Skeletal muscle tissue (tissue), 4 donors: ENCODE measurements around the gene TFAP2E. TPM values are rescaled to one million over a fixed set of nuclear protein-coding genes. Genes with fewer than 3 reads are reported as not detected.

Experiments
- H3K27ac ChIP-seq: one replicate; pipeline ENCODE4 v1.7.0; 2013; ENCODE audit warnings: mild to moderate bottlenecking, low read depth, low read length, inconsistent platforms
- H3K27me3 ChIP-seq, 3 donors: one replicate each; pipeline ENCODE4 v1.7.0; 2013; ENCODE audit warnings: low read length in 3 of 3; ENCODE audit not compliant: control insufficient read depth in 3 of 3, insufficient read depth in 3 of 3
- H3K36me3 ChIP-seq, 3 donors: one replicate each; pipeline ENCODE4 v1.7.0; 2013; ENCODE audit warnings: low read length in 3 of 3; ENCODE audit not compliant: control insufficient read depth in 3 of 3, insufficient read depth in 3 of 3
- H3K4me1 ChIP-seq, 3 donors: one replicate each; pipeline ENCODE4 v1.7.0; 2013; ENCODE audit warnings: low read length in 3 of 3, mild to moderate bottlenecking in 3 of 3; ENCODE audit not compliant: control insufficient read depth in 3 of 3, insufficient read depth in 3 of 3
- H3K4me3 ChIP-seq, 3 donors: one replicate each; pipeline ENCODE4 v1.7.0; 2013; ENCODE audit warnings: low read length in 3 of 3
- H3K9ac ChIP-seq, 3 donors: one replicate each; pipeline ENCODE4 v1.7.0; 2013; ENCODE audit warnings: low read length in 3 of 3, mild to moderate bottlenecking in 3 of 3, moderate library complexity in 2 of 3, low read depth in 1 of 3
- H3K9me3 ChIP-seq, 3 donors: one replicate each; pipeline ENCODE4 v1.7.0; 2013; ENCODE audit warnings: low read length in 3 of 3; ENCODE audit not compliant: control insufficient read depth in 3 of 3
- total RNA-seq: library from RNA; depleted of rRNA; stranded (reverse); fragments of >200 nt; gene quantifications from one replicate; pipeline ENCODE4 v1.2.3, GENCODE V29; 2014
- donor health status: Osteomylitis.

TFAP2E gene
- total RNA-seq, 1 donor from 2014 or later: 0.52 TPM

DNA sequence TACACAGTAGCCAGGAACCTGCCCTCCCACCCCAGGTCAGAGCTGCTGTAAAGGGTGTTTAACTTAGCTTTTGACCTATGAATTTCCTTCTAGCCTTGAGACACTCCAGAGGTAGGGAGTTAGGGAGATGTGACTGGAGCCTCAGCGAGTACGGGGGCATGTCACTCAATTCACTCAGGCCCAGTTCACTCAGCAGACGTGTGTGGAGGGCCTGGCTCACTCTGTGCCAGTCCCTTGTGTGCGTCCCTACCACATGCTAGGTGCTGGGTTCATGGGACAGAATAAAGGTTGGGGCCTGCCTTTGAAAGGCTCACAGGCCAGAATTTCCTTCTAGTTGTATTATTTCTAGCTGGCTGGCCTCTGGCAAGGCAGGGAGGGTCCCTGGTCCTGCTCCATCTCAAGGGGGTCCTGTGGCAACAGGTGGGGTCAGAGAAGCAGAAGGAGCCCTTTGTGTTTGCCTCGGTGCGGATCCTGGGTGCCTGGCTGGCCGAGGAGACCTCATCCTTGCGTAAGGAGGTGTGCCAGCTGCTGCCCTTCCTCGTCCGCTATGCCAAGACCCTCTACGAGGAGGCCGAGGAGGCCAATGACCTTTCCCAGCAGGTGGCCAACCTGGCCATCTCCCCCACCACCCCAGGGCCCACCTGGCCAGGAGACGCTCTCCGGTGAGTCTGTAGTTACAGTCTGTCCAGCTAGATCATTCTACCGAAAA, 11.0 kb upstream of the TFAP2E start:
- Histone ChIP-seq H3K4me3 (no peak overlapping the region), H3K9me3 (no peaks in the 10 kb centered on the region), H3K36me3 (peaks cover 20 to 24% (median 21%) of the 10 kb centered on the region in 3 donors), H3K9ac (no peak overlapping the region), H3K27ac (no peak overlapping the region), H3K4me1 (peaks cover 26 to 40% (median 37%) of the 10 kb centered on the region in 3 donors), H3K27me3 (no peaks in the 10 kb centered on the region)

- H3K36me3 ChIP-seq: peaks cover 20 to 24% (median 21%) of the 10 kb centered on the region in 3 donors
- H3K27me3 ChIP-seq: peaks cover 0 to 4% (median 0%) of the 10 kb centered on the region in 3 donors
- no peak overlapping the region for H3K9ac ChIP-seq
- peaks cover 25 to 39% (median 37%) of the 10 kb centered on the region in 3 donors for H3K4me1 ChIP-seq
- H3K9me3 ChIP-seq: no peaks in the 10 kb centered on the region
- H3K4me3 ChIP-seq: no peak overlapping the region
- H3K27ac ChIP-seq: no peak overlapping the region
These were observed 9.9 kb upstream of the TFAP2E start for GRCh38 chr1:35563166-35563565.

GRCh38 chr1:35564037-35564883, 8.9 kb upstream of the TFAP2E start:
- Histone ChIP-seq H3K4me3 (no peak overlapping the region), H3K27ac (no peak overlapping the region), H3K36me3 (peaks cover 20 to 24% (median 21%) of the 10 kb centered on the region in 3 donors), H3K9me3 (no peaks in the 10 kb centered on the region), H3K4me1 (peaks cover 19 to 37% (median 35%) of the 10 kb centered on the region in 3 donors), H3K9ac (no peak overlapping the region), H3K27me3 (peaks cover 0 to 10% (median 5%) of the 10 kb centered on the region in 3 donors)

DNA sequence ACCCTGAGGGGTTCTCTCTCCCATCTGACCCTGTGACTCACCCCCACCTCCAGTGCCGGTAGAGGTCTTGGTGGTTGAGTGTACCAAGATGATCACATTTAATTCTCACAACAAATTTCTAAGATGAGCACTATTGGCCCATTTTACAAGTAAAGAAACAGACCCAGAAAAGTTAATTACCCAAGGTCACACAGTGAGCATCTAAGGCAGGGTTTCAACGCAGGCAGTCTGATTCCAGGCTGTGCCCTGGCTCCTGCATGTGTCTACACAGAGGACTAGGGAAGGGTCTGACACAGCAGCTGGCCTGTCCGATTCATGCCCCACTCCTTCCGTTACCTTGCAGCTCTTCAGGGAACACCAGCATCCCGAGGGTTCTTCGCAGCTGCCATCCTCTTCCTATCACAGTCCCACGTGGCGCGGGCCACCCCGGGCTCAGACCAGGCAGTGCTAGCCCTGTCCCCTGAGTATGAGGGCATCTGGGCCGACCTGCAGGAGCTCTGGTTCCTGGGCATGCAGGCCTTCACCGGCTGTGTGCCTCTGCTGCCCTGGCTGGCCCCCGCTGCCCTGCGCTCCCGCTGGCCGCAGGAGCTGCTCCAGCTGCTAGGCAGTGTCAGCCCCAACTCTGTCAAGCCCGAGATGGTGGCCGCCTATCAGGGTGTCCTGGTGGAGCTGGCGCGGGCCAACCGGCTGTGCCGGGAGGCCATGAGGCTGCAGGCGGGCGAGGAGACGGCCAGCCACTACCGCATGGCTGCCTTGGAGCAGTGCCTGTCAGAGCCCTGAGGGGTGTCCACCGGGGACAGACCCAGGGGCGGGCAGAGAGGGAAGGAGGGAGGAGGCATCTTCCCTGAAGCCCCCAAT, 8.0 kb upstream of the TFAP2E start:
- peaks cover 20 to 24% (median 21%) of the 10 kb centered on the region in 3 donors for H3K36me3 ChIP-seq
- H3K27ac ChIP-seq: no peak overlapping the region
- no peaks in the 10 kb centered on the region for H3K9me3 ChIP-seq
- no peak overlapping the region for H3K9ac ChIP-seq
- H3K4me3 ChIP-seq: no peak overlapping the region
- peaks cover 5 to 15% (median 7%) of the 10 kb centered on the region in 3 donors for H3K27me3 ChIP-seq
- peaks cover 19 to 36% (median 31%) of the 10 kb centered on the region in 3 donors for H3K4me1 ChIP-seq

DNA sequence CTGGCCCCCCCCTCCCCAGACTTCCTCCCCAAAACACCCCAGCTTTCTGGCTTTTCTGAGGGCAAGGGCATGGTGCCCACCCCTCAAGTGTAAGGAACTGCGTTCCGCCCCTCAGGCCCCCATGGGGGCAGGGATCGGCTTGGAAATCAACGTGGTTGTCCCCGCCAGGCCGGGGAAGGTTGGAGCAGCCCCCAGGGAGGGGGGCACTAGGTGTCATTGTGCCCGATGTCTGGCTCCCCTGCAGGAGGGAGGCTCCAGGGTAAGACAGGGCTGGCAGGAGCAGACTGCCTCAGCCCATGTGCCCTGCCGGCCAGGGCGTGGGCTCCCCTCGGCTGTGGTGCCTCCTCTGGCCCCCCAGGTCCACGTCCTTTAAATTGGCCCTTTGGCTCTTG, 7.4 kb upstream of the TFAP2E start:
- no peak overlapping the region for H3K9ac ChIP-seq

GRCh38 chr1:35567947-35568558, 5.1 kb upstream of the TFAP2E start:
- H3K27me3 ChIP-seq: peaks cover 28 to 39% (median 30%) of the 10 kb centered on the region in 3 donors
- H3K4me1 ChIP-seq: peaks cover 3 to 18% (median 17%) of the 10 kb centered on the region in 3 donors
- H3K27ac ChIP-seq: no peak overlapping the region
- H3K36me3 ChIP-seq: peaks cover 11 to 20% (median 16%) of the 10 kb centered on the region in 3 donors
- no peak overlapping the region for H3K4me3 ChIP-seq
- peak overlapping the region in 2 of 3 donors; percentile 36 to 40 for H3K9ac ChIP-seq
- H3K9me3 ChIP-seq: no peaks in the 10 kb centered on the region

More for the DNA sequence above, 7.4 kb upstream of the TFAP2E start:
- peaks cover 11 to 18% (median 12%) of the 10 kb centered on the region in 3 donors for H3K27me3 ChIP-seq
- no peaks in the 10 kb centered on the region for H3K9me3 ChIP-seq
- H3K4me3 ChIP-seq: no peak overlapping the region
- peaks cover 20 to 24% (median 21%) of the 10 kb centered on the region in 3 donors for H3K36me3 ChIP-seq
- peaks cover 14 to 30% (median 24%) of the 10 kb centered on the region in 3 donors for H3K4me1 ChIP-seq
- no peak overlapping the region for H3K27ac ChIP-seq

GRCh38 chr1:35568975-35569395, 4.1 kb upstream of the TFAP2E start:
- peaks cover 36 to 48% (median 37%) of the 10 kb centered on the region in 3 donors for H3K27me3 ChIP-seq
- H3K4me1 ChIP-seq: peaks cover 3 to 23% (median 23%) of the 10 kb centered on the region in 3 donors
- H3K36me3 ChIP-seq: peaks cover 11 to 19% (median 11%) of the 10 kb centered on the region in 3 donors
- no peak overlapping the region for H3K4me3 ChIP-seq
- no peak overlapping the region for H3K27ac ChIP-seq
- no peaks in the 10 kb centered on the region for H3K9me3 ChIP-seq
- peak overlapping the region in 1 of 3 donors; percentile 40 for H3K9ac ChIP-seq

- peaks cover 5 to 10% (median 5%) of the 10 kb centered on the region in 3 donors for H3K36me3 ChIP-seq
- H3K9ac ChIP-seq: no peak overlapping the region
- peaks cover 45 to 57% (median 45%) of the 10 kb centered on the region in 3 donors for H3K27me3 ChIP-seq
- H3K4me1 ChIP-seq: peaks cover 3 to 23% (median 20%) of the 10 kb centered on the region in 3 donors
- H3K4me3 ChIP-seq: no peak overlapping the region
- H3K27ac ChIP-seq: no peak overlapping the region
- no peaks in the 10 kb centered on the region for H3K9me3 ChIP-seq
These were observed 3.2 kb upstream of the TFAP2E start for GRCh38 chr1:35569936-35570335.

GRCh38 chr1:35570589-35571137, 2.5 kb upstream of the TFAP2E start:
- Histone ChIP-seq H3K4me1 (peaks cover 3 to 23% (median 20%) of the 10 kb centered on the region in 3 donors), H3K27me3 (peaks cover 51 to 65% (median 52%) of the 10 kb centered on the region in 3 donors)

More at GRCh38 chr1:35570589-35571137, 2.5 kb upstream of the TFAP2E start:
- Histone ChIP-seq H3K4me3 (no peak overlapping the region), H3K27ac (no peak overlapping the region), H3K36me3 (peaks cover 3 to 7% (median 5%) of the 10 kb centered on the region in 3 donors), H3K9ac (no peak overlapping the region), H3K9me3 (no peaks in the 10 kb centered on the region)
